Natural killer cell (primary cell): ENCODE measurements around the gene TNIK. TPM values are rescaled to one million over a fixed set of nuclear protein-coding genes. Genes with fewer than 3 reads are reported as not detected.

Experiments
- ATAC-seq, 3 donors: fragments of 150-1000 bp in 2 of 3; fragments of 200-7000 bp in 1 of 3; cut with Tn5 transposase; 1 replicate in 1 of 3; 2 replicates in 2 of 3; pipeline ENCODE4 v1.10.0; 2021; ENCODE audit warnings: mild to moderate bottlenecking in 2 of 3, moderate library complexity in 2 of 3
- DNase-seq, 2 donors: peaks; one replicate each; pipeline versions ENCODE4 v3.0.0 to v3.0.0-alpha.2; 2013 to 2021; ENCODE audit warnings: mixed read lengths in 1 of 2
- H3K27ac ChIP-seq: one replicate; pipeline ENCODE4 v1.5.1; 2013; ENCODE audit warnings: mild to moderate bottlenecking, low read length
- H3K27me3 ChIP-seq: one replicate; pipeline ENCODE4 v1.6.1; 2013; ENCODE audit warnings: low read length; ENCODE audit not compliant: control insufficient read depth, insufficient read depth
- H3K36me3 ChIP-seq: one replicate; pipeline ENCODE4 v1.6.1; 2013; ENCODE audit warnings: low read length; ENCODE audit not compliant: control insufficient read depth, insufficient read depth
- H3K4me1 ChIP-seq: one replicate; pipeline ENCODE4 v1.6.1; 2013; ENCODE audit warnings: low read length; ENCODE audit not compliant: control insufficient read depth, insufficient read depth
- H3K4me3 ChIP-seq: one replicate; pipeline ENCODE4 v1.5.1; 2013; ENCODE audit warnings: low read length
- H3K9me3 ChIP-seq: one replicate; pipeline ENCODE4 v1.6.1; 2013; ENCODE audit warnings: low read length; ENCODE audit not compliant: control insufficient read depth, insufficient read depth
- H3K27ac Mint-ChIP-seq, 2 donors: one replicate each; pipeline ENCODE4 v1.8.0; 2022; ENCODE audit warnings: mild to moderate bottlenecking in 2 of 2, mixed read lengths in 2 of 2, moderate library complexity in 1 of 2
- H3K27me3 Mint-ChIP-seq, 2 donors: one replicate each; pipeline ENCODE4 v1.8.0; 2022; ENCODE audit warnings: low read depth in 2 of 2, mixed read lengths in 2 of 2
- H3K36me3 Mint-ChIP-seq: one replicate; pipeline ENCODE4 v1.8.0; 2022; ENCODE audit warnings: mixed read lengths
- H3K4me1 Mint-ChIP-seq, 2 donors: one replicate each; pipeline ENCODE4 v1.8.0; 2022; ENCODE audit warnings: mixed read lengths in 2 of 2
- H3K4me3 Mint-ChIP-seq: one replicate; pipeline ENCODE4 v1.8.0; 2022; ENCODE audit warnings: mild to moderate bottlenecking, moderate library complexity, mixed read lengths
- H3K9me3 Mint-ChIP-seq, 2 donors: one replicate each; pipeline ENCODE4 v1.8.0; 2022; ENCODE audit warnings: mixed read lengths in 2 of 2
- CTCF ChIP-seq: fragments of 200-600 bp; IDR thresholded peaks from one replicate; pipeline ENCODE4 v1.8.0; 2022; ENCODE audit warnings: antibody characterized with exemption
- WGBS: methylation state at CpG from one replicate; pipeline ENCODE4 v1.1.7; 2013; ENCODE audit warnings: missing lambda C conversion rate; ENCODE audit not compliant: insufficient coverage; 5-methylcytosine and 5-hydroxymethylcytosine counted together
- intact Hi-C: fragments of 100-400 bp; cut with micrococcal nuclease; formaldehyde crosslinking; loops from one replicate; pipeline ENCODE4 v1.14.2; 2022
- total RNA-seq, 4 donors: library from RNA; stranded (reverse); fragments of 120-200 nt in 1 of 4; gene quantifications; one replicate each; pipeline versions ENCODE4 v1.2.3 to v1.2.4, GENCODE V29; 2013 to 2022

The TNIK gene
- total RNA-seq, 3 donors from 2014 or later (not counting 1 experiment from before 2014, with no cell fraction given) = 93.7 to 122 (median 119) TPM

DNA sequence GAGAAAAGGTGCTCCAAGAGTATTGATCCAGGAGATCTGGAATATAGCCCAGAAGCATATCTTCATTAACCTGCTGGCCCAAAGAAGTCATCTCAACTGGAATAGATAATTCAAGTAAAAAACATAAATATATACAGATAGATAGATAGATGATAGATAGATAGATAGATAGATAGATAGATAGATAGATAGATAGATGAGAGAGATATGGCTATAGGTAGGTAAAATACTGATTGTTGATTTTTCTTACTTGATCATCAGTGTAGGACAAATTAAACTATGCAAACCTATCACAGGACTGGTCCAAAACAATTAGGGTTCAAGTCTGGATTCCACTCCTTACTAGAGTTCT lies 83.6 kb downstream of the TNIK start:
- no peak overlapping the region for H3K27ac Mint-ChIP-seq
- H3K9me3 ChIP-seq = no peaks in the 10 kb centered on the region
- H3K27me3 Mint-ChIP-seq = no peaks in the 10 kb centered on the region
- intact Hi-C loops = no loop called here
- TF ChIP-seq CTCF = no peak
- no peak for ATAC-seq
- H3K27ac ChIP-seq = no peak overlapping the region
- no peak overlapping the region for H3K4me3 Mint-ChIP-seq
- H3K9me3 Mint-ChIP-seq = no peaks in the 10 kb centered on the region
- H3K27me3 ChIP-seq = no peaks in the 10 kb centered on the region
- no peak for DNase-seq
- H3K36me3 ChIP-seq = no peaks in the 10 kb centered on the region
- no peaks in the 10 kb centered on the region for H3K36me3 Mint-ChIP-seq
- H3K4me3 ChIP-seq = no peak overlapping the region
- H3K4me1 Mint-ChIP-seq = peaks cover 27 to 36% of the 10 kb centered on the region in 2 donors
- H3K4me1 ChIP-seq = peaks cover 3% of the 10 kb centered on the region

DNA sequence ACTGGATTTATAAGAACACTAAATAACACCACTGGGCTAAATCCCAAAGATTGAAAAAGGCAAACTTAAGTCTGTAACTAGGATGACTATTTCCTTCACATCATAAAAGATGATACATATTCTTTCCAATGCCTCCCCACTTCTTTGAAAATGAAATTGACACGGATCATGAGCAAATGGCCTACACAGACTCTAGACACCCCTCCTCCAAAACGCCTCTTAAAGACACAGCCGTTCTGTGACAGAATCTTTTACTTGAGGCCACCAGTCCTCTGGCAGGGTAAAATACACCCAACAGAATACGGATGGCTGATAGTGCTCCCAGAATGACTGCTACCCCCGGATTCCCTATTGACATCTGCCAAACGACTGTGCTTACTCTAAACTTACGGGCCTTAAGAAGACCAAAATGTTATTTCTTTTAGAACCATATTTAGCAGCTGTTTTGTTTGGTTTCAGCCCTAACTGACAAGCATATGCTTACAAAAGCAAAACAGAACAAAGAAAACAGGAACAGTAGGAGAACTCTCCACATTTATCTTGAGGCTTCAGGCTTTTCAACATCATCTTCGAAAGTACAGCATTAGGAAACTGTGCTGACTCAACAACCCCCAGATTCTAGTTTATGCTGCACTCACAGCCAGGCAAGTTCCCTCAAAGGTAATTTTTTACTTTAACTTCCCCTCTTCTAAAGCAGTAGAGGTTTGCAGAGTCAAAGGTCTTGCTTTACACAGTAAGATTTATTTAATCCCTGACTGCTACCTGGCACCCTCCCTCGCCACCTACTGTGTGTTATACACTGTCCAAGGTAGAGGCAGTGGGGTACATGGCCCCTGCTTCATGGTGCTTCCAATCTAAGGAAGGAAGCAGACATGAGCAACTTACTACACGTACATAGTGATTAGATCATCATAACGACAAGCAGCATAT lies 84.3 kb downstream of the TNIK start:
- Mint-ChIP-seq H3K27me3 (no peaks in the 10 kb centered on the region), H3K9me3 (no peaks in the 10 kb centered on the region), H3K4me1 (peaks cover 25 to 29% of the 10 kb centered on the region in 2 donors), H3K36me3 (no peaks in the 10 kb centered on the region), H3K4me3 (no peak overlapping the region), H3K27ac (peak overlapping the region in 1 of 2 donors; percentile 10)
- H3K27ac ChIP-seq = no peak overlapping the region
- TF ChIP-seq CTCF = no peak
- DNase-seq (peak in 1 of 2 donors; percentile 9), ATAC-seq (peak in 2 of 3 donors; percentile 37 to 63)
- 77% methylated on average over 11 of the region's 11 CpGs for WGBS
- H3K27me3 ChIP-seq = no peaks in the 10 kb centered on the region
- no peak overlapping the region for H3K4me3 ChIP-seq
- intact Hi-C loops = no loop called here
- no peaks in the 10 kb centered on the region for H3K36me3 ChIP-seq
- H3K4me1 ChIP-seq = peaks cover 3% of the 10 kb centered on the region
- H3K9me3 ChIP-seq = no peaks in the 10 kb centered on the region

- no peaks in the 10 kb centered on the region for H3K27me3 Mint-ChIP-seq
- Histone ChIP-seq H3K27ac (no peak overlapping the region), H3K27me3 (no peaks in the 10 kb centered on the region), H3K4me3 (no peak overlapping the region), H3K9me3 (no peaks in the 10 kb centered on the region), H3K36me3 (no peaks in the 10 kb centered on the region), H3K4me1 (peaks cover 3% of the 10 kb centered on the region)
- no peaks in the 10 kb centered on the region for H3K36me3 Mint-ChIP-seq
- no peaks in the 10 kb centered on the region for H3K9me3 Mint-ChIP-seq
- WGBS = 84% methylated on average over 2 of the region's 3 CpGs
- intact Hi-C loops = no loop called here
- DNase-seq = no peak
- H3K27ac Mint-ChIP-seq = peak overlapping the region in 1 of 2 donors; percentile 10
- ATAC-seq = no peak
- no peak overlapping the region for H3K4me3 Mint-ChIP-seq
- H3K4me1 Mint-ChIP-seq = peaks cover 13 to 18% of the 10 kb centered on the region in 2 donors
- TF ChIP-seq CTCF = no peak
Measured at GRCh38 chr3:171374661-171375285, 85.4 kb downstream of the TNIK start.
